GM19238 (cell line): ENCODE data around the gene NMRK2.

Experiments
- DNase-seq: peaks from one replicate; pipeline ENCODE4 v3.0.0; 2011; ENCODE audit warnings: low spot score; ENCODE audit not compliant: insufficient read length

The NMRK2 gene

GRCh38 chr19:3981736-3982681, 49.1 kb downstream of the NMRK2 start:
- DNase-seq = no peak

- DNase-seq = no peak
Observed at GRCh38 chr19:3982701-3983541, 50.1 kb downstream of the NMRK2 start.

- no peak for DNase-seq
Observed at GRCh38 chr19:3983542-3983914, 50.7 kb downstream of the NMRK2 start.

GRCh38 chr19:3983936-3984583, 51.2 kb downstream of the NMRK2 start:
- no peak for DNase-seq

- no peak for DNase-seq
Observed at GRCh38 chr19:3984584-3984907, 51.7 kb downstream of the NMRK2 start.

- peak; percentile 75 for DNase-seq
Observed at GRCh38 chr19:3984908-3985642, 52.2 kb downstream of the NMRK2 start, which contains the start of gene EEF2. Gene EEF2, minus strand, starts transcription at chr19:3985463. Its CDS starts 83 bp downstream, at chr19:3985380.

GRCh38 chr19:3985643-3986259, 52.9 kb downstream of the NMRK2 start:
- no peak for DNase-seq

GRCh38 chr19:3986260-3987041, 53.6 kb downstream of the NMRK2 start:
- DNase-seq = no peak

GRCh38 chr19:3987619-3988371, 54.9 kb downstream of the NMRK2 start:
- DNase-seq = peak; percentile 62

- no peak for DNase-seq
Observed at GRCh38 chr19:3990815-3991117, 57.9 kb downstream of the NMRK2 start.
